ENCODE measurements around the gene MARVELD1.

MARVELD1 gene

GRCh38 chr10:97760461-97761257 is 47.1 kb downstream of the MARVELD1 start:
- no peak for TF ChIP-seq POLR2A (IDR thresholded peaks at IDR 0.05; ENCODE audit: extremely low read depth, insufficient read length)
- no peak for TF ChIP-seq MYC (IDR thresholded peaks at IDR 0.05; ENCODE audit: low read depth, low read length)
- no peak for TF ChIP-seq CTCF (IDR thresholded peaks at IDR 0.05; ENCODE audit: low read depth, low read length)
- TF ChIP-seq MAX (IDR thresholded peaks at IDR 0.05; ENCODE audit: low read depth, low read length): no peak
- DNase-seq (ENCODE audit: low read depth): no peak
- H3K4me3 ChIP-seq (ENCODE audit: low read depth, low read length): no peak overlapping the region

- DNase-seq (ENCODE audit: low read depth): no peak
- no peak overlapping the region for H3K4me3 ChIP-seq (ENCODE audit: low read depth, low read length)
Measured at GRCh38 chr10:97761331-97761865, 47.9 kb downstream of the MARVELD1 start.

GRCh38 chr10:97762056-97762455 is 48.5 kb downstream of the MARVELD1 start:
- H3K4me3 ChIP-seq (ENCODE audit: low read depth, low read length): no peak overlapping the region
- no peak for DNase-seq (ENCODE audit: low read depth)
- TF ChIP-seq MYC (IDR thresholded peaks at IDR 0.05; ENCODE audit: low read depth, low read length) (no peak), POLR2A (IDR thresholded peaks at IDR 0.05; ENCODE audit: extremely low read depth, insufficient read length) (no peak), MAX (IDR thresholded peaks at IDR 0.05; ENCODE audit: low read depth, low read length) (no peak), CTCF (IDR thresholded peaks at IDR 0.05; ENCODE audit: low read depth, low read length) (no peak)

More at GRCh38 chr10:97761331-97761865, 47.9 kb downstream of the MARVELD1 start:
- TF ChIP-seq CTCF (IDR thresholded peaks at IDR 0.05; ENCODE audit: low read depth, low read length) (no peak), POLR2A (IDR thresholded peaks at IDR 0.05; ENCODE audit: extremely low read depth, insufficient read length) (no peak), MYC (IDR thresholded peaks at IDR 0.05; ENCODE audit: low read depth, low read length) (no peak), MAX (IDR thresholded peaks at IDR 0.05; ENCODE audit: low read depth, low read length) (no peak)

DNA sequence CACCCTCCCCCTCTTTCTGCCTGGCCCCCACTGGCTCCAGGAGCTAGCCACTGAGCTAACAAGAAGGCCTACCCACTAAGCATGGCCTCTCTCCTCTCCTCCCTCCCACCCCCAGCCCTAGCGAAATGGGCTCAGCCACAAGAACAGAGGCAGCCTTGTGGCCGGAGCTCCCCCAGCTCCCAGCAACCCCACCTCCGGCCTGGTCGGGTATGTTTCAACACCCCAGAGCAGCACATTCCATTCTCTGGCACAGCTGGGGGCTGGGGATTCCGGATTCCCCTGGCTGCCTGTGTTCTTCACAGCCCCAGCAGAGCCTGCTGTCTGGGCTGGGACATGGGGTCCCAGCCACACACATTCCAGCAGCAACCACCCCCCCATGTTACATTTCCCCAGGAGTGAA is 49.3 kb downstream of the MARVELD1 start:
- no peak overlapping the region for H3K4me3 ChIP-seq (ENCODE audit: low read depth, low read length)
- TF ChIP-seq MAX (IDR thresholded peaks at IDR 0.05; ENCODE audit: low read depth, low read length) (no peak), POLR2A (IDR thresholded peaks at IDR 0.05; ENCODE audit: extremely low read depth, insufficient read length) (no peak), CTCF (IDR thresholded peaks at IDR 0.05; ENCODE audit: low read depth, low read length) (no peak), MYC (IDR thresholded peaks at IDR 0.05; ENCODE audit: low read depth, low read length) (no peak)
- DNase-seq (ENCODE audit: low read depth): no peak

DNA sequence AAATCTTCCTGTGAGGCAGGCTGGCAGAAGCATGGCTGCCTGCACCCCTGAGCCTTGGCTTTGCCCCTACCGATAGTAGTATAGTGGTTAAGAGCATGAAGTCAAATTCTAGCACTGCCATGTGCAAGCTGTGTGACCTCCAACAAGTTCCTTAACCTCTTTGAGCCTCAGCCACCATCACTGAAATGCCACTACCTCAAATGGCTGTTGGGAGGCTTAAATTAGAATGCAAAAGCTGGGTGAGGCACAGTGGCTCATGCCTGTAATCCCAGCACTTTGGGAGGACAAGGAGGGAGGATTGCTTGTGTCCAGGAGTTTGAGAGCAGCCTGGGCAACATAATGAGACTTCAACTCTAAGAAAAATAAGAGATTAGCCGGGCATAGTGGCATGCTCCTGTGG is 49.9 kb downstream of the MARVELD1 start:
- no peak for DNase-seq (ENCODE audit: low read depth)
- TF ChIP-seq CTCF (IDR thresholded peaks at IDR 0.05; ENCODE audit: low read depth, low read length): no peak
- no peak for TF ChIP-seq MYC (IDR thresholded peaks at IDR 0.05; ENCODE audit: low read depth, low read length)
- no peak for TF ChIP-seq MAX (IDR thresholded peaks at IDR 0.05; ENCODE audit: low read depth, low read length)
- no peak for TF ChIP-seq POLR2A (IDR thresholded peaks at IDR 0.05; ENCODE audit: extremely low read depth, insufficient read length)
- H3K4me3 ChIP-seq (ENCODE audit: low read depth, low read length): no peak overlapping the region

Measured in NB4 (cell line).